Ammon's horn (tissue), 1 donor: ENCODE measurements around the gene ALDH1A2.

ENCODE experiments used
- DNase-seq: peaks from one replicate; pipeline ENCODE4 v3.0.0-alpha.2; 2016; ENCODE audit warnings: low spot score

Gene ALDH1A2

GRCh38 chr15:57994221-57995049, 71.1 kb downstream of the ALDH1A2 start:
- no peak for DNase-seq

GRCh38 chr15:57993409-57994145, 71.9 kb downstream of the ALDH1A2 start:
- DNase-seq: no peak

GRCh38 chr15:57992761-57993355, 72.7 kb downstream of the ALDH1A2 start:
- no peak for DNase-seq

- no peak for DNase-seq
Observed at GRCh38 chr15:57973534-57973933, 92.0 kb downstream of the ALDH1A2 start.

- DNase-seq: no peak
Observed at GRCh38 chr15:57972864-57973263, 92.6 kb downstream of the ALDH1A2 start.

GRCh38 chr15:57969996-57970395, 95.5 kb downstream of the ALDH1A2 start:
- DNase-seq: no peak

- no peak for DNase-seq
Observed at GRCh38 chr15:57969355-57969754, 96.2 kb downstream of the ALDH1A2 start.

- no peak for DNase-seq
Observed at GRCh38 chr15:57962887-57963286, 102.6 kb downstream of the ALDH1A2 start.

- DNase-seq: no peak
Observed at GRCh38 chr15:57961919-57962318, 103.6 kb downstream of the ALDH1A2 start.

- DNase-seq: no peak
Observed at GRCh38 chr15:57957113-57957512, 108.4 kb downstream of the ALDH1A2 start.

- no peak for DNase-seq
Observed at GRCh38 chr15:57953874-57954273, 111.6 kb downstream of the ALDH1A2 start.

GRCh38 chr15:57951328-57951932, 114.1 kb downstream of the ALDH1A2 start:
- no peak for DNase-seq

- DNase-seq: no peak
Observed at GRCh38 chr15:57950381-57950946, 115.0 kb downstream of the ALDH1A2 start.

GRCh38 chr15:57949374-57949943, 116.1 kb downstream of the ALDH1A2 start:
- DNase-seq: no peak

- DNase-seq: no peak
Observed at GRCh38 chr15:57948351-57949289, 116.9 kb downstream of the ALDH1A2 start.

GRCh38 chr15:57947781-57948180, 117.7 kb downstream of the ALDH1A2 start:
- DNase-seq: no peak

GRCh38 chr15:57947282-57947681, 118.2 kb downstream of the ALDH1A2 start:
- DNase-seq: no peak

- no peak for DNase-seq
Observed at GRCh38 chr15:57946491-57947048, 118.9 kb downstream of the ALDH1A2 start.

- no peak for DNase-seq
Observed at GRCh38 chr15:57945616-57946015, 119.9 kb downstream of the ALDH1A2 start.

GRCh38 chr15:57943754-57944420, 121.6 kb downstream of the ALDH1A2 start:
- no peak for DNase-seq
